GM18502 (cell line): Measurements from ENCODE around the gene FCGBP.

Experiments used
- ATAC-seq: cut with Tn5 transposase; IDR thresholded peaks from one replicate; pipeline ENCODE4 v1.9.1; 2021; ENCODE audit warnings: mild to moderate bottlenecking; ENCODE audit not compliant: unreplicated experiment, poor library complexity

The FCGBP gene

GRCh38 chr19:39949026-39949747 lies 14.8 kb upstream of the FCGBP start:
- no peak for ATAC-seq

- no peak for ATAC-seq
These were observed 12.1 kb upstream of the FCGBP start for GRCh38 chr19:39946532-39946931.

DNA sequence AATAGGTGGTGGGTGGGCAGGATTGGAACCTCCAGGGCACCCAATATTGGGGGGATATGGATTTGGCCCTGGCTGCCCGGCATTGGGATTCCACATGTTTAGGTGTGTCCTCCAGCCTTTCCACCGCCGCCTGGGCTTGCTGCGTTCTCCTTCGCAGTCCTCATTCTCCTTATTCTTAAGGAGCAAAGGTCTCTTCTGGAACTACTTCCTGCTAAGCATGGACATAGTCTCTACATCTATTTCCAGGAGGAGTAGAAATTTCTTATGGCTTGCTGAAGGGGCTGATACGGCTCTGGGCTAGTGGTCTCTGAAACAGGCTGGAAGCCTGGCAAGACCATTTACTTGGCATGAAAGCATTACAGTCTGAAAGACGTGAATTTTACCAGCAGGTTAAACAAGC lies 9.2 kb upstream of the FCGBP start:
- ATAC-seq, result no peak

DNA sequence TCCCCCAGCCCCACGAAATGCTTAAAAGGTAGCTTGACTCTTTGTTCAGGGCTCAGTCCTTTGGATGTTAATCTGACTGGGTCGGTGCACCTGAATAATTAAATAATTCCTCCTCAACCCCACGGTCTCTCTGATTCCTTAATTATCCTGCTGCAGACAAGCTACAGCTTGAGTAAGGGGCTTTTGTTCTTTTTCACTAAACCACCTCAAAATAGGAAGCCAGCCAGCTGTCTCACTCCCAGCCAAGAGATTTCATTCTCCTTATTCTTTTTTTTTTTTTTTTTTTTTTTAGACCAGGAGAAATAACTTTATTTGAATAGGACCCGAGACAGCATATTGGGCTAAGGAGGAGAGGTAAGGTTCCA lies 7.9 kb upstream of the FCGBP start:
- ATAC-seq, result no peak

DNA sequence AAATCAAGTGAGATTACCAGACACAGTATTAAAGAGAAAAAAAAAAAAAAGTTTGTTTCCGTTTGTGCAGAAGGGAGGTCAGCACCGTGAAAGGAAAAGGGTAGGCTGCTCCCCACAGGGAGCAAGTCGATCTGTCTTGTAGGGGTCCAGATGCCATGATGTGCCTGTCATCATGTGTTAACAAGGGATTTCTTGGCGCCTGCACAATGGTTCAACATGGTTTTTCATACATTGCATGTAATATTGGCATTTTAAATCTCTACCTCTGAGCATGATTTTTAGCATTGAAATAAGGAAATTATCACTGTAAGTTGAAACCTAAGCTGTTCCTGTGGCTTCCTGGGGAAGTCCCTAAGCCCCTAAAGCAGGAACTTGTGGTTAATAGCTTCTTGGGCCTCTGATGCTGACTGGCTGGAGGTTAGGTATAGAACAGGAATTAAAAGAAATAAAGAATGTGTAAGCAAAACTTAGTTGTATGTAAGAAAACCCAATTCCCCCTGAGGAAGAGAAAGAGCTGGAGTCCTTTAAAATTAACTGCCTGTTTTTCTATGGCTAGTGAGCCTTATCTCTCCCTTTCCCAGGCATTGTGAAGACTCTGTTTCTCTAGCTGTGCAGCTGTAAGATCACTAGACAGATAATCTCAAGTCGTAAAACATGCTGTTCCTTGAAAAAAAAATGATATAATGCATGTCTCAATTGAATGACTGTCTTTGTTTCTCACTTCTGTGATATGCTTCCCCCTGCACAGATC lies 7.4 kb upstream of the FCGBP start:
- ATAC-seq, result peak; percentile 79

DNA sequence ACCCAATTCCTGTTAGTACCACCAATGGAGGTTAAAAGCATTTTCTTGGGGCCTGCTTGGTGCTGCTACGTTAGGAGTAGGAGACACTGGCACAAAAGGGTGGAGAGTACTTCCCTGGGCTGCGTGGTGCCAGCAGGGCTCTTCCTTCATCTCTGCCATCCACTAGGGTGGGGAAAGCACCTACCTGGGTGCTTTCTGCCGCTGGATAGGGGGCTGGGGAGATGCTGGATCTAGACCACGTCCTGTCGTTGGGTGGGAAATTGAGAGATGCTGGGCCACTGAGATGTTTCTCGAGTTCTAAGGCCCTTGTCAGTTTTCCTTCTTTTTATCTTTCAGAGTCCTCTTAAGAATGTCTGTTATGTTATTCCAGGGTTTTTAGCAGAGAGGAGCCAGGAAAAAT lies 6.7 kb upstream of the FCGBP start:
- no peak for ATAC-seq

- no peak for ATAC-seq
These were observed 5.9 kb upstream of the FCGBP start for GRCh38 chr19:39940221-39940833.

DNA sequence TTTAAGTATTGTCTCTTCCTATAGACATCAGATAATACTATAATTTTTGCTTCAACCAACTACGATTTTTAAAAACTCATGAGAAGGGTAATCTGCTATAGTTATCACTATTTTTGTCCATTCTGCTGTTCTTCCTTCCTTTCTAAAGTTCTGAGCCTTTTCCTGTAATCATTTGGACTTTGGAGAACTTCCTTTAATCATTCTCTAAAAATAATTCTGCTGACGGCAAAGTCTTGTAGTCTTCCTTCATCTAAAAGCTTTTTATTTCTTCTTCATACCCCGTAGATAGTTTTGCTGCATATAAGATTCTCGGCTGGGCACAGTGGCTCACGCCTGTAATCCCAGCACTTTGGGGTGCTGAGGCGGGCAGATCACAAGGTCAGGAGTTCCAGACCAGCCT lies 5.1 kb upstream of the FCGBP start:
- ATAC-seq, result no peak

DNA sequence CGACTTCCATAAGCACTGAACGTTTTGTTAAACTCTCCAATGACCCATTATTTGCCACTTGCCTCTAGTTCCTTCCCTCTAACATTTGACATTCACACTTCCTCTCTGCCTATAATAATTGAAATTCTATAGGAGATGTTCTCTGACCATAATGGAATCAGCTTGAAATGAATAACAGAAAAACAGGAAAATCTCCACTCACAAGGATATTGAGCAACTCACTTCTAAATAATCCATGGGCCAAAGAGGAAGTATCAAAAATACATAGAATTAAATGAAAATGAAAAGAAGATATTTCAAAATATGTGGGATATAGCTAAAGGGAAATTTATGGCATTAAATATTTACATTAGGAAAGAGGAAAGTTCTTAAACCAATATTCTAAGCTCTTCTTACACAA lies 3.4 kb upstream of the FCGBP start:
- ATAC-seq, result no peak

- ATAC-seq, result no peak
These were observed 2.8 kb upstream of the FCGBP start for GRCh38 chr19:39937094-39937720.

DNA sequence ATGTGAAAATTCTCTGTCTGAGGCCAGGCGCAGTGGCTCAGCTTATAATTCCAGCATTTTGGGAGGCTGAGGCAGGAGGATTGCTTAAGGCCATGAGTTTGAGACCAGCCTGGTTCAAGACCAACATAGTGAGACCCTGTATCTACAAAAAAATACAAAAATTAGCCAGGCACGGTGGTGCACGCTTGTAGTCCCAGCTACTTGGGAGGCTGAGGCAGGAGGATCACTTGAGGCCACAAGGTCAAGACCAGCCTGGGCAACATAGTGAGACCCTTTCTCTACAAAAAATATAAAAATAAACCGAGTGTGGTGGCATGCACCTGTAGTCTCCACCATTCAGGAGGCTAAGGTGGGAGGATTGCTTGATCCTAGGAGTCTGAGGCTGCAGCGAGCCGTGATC lies 2.2 kb upstream of the FCGBP start:
- ATAC-seq, result no peak

- no peak for ATAC-seq
These were observed 1.6 kb upstream of the FCGBP start for GRCh38 chr19:39936020-39936419.

GRCh38 chr19:39935364-39935661 lies 879 bp upstream of the FCGBP start:
- no peak for ATAC-seq

DNA sequence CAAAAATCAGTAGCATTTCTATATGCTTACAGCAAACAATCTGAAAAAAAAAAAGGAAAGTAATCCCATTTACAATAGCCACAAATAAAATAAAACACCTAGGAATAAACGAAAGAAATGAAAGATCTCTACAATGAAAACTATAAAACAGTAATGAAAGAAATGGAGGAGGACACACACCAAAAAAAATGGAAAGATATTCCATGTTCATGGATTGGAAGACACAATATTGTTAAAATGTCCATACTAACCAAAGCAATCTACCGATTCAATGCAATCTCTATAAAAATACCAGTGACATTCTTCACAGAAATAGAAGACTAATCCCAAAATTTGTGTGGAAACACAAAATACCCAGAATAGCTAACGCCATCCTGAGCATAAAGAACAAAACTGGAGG lies 4.7 kb downstream of the FCGBP start:
- ATAC-seq, result no peak

- no peak for ATAC-seq
These were observed 6.1 kb downstream of the FCGBP start for GRCh38 chr19:39928357-39928725.

DNA sequence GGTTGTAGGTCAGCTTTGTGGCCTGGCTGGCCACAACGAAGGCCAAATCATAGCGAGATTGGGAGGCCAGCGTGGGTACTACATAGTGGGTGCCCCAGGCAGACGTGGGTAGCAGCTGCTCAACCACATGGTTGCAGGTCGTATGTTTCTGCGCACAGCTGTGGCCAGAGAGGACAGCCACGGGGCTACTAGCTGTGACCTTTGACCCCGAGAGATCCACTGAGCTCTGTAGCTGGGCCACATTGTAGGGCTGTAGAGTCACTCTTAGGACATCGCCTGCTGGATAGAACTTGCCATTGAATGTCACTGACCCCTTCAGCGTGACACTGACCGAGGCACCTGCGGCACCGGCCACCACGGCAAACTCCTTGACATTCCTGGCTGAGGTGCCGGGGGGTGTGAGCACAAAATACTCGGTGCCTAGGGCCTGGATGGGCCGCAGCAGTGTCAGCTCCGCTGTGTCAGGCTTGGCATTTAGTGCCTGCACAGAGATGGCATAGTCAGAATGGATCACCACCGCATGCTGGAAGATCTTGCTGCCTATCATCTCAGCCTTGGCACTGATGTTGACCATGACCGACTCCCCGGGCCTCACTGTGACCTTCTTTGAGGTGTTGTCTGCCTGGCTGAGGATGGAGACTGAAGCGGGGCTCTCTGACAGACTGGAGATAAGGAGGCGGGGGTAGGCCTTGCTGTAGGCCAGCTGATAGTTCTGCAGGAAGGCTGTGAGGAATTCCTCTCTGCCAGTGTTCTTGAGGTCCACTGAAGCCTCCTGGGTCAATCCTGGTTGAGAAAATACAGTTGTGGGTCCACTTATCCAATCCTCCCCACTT lies 6.7 kb downstream of the FCGBP start:
- no peak for ATAC-seq

GRCh38 chr19:39927076-39927475 lies 7.4 kb downstream of the FCGBP start:
- ATAC-seq, result no peak

DNA sequence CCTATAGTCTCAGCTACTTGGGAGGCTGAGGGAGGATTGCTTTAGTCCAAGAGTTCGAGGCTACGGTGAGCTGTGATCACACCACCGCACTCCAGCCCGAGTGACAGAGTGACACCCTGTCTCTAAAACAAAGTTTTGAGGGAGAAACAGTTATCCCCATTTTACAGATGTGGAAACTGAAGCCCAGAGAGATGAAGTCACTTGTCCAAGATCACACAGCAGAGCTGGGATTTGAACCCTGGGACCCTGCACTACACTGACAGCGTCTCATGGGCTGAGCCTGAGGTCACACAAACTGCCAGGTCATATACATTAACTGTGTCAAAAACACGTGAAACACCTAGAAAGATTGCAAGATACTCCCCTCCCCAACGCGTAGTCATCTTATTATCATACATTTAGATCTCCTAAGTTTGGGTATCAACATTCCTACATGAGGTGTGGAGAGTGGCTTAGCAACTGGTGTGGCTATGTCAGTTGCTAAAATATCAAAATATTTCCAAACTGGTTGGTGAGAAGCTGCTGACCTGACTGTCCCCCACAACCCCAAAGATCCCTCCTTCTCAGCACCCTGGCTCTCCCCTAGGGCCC lies 8.2 kb downstream of the FCGBP start:
- ATAC-seq, result no peak

DNA sequence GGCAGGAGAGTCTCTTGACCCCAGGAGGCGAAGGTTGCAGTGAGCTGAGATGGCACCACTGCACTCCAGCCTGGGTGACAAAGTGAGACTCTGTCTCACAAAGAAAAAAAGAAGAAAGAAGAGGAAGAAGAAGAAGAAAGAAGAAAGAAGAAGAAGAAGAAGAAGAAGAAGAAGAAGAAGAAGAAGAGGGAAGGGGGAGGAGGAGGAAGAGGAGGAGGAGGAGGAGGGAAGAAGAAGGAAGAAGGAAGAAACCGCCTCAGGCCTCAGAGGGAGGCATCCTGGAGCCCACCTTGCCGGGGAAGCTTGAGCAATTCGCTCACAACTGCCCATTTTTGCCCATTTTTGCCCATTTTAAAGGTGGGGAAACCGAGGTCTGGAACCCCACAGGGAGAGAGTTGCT lies 9.5 kb downstream of the FCGBP start:
- ATAC-seq, result no peak

GRCh38 chr19:39924389-39924788 lies 10.0 kb downstream of the FCGBP start:
- no peak for ATAC-seq
